GM18520 (cell line): ENCODE results near the gene ROR2.

Experiments
- ATAC-seq: cut with Tn5 transposase; IDR thresholded peaks from one replicate; pipeline ENCODE4 v1.9.1; 2021; ENCODE audit not compliant: unreplicated experiment

Gene ROR2

DNA sequence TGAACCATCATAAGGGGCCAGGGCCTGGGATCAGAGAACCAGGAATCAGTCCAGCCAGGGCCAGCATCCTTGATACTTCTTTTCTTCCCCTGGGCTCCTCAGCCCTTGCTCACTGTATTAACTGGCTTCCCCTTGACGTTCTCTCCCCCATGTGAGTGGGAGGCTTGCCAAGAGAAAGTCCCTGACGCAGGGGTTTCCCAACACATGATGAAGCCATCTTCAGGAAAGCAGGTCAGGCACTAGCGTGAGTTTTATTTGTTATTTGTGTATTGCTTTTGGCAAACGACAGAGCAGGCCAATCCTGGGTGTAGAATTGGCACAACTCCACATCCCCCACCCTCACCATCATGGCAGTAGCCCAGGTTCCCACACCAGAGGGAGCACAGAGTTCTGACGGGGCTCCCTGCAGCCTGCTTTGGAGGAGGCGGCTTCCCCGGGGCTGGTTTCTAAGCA lies 360.9 kb downstream of the ROR2 start:
- ATAC-seq: no peak

DNA sequence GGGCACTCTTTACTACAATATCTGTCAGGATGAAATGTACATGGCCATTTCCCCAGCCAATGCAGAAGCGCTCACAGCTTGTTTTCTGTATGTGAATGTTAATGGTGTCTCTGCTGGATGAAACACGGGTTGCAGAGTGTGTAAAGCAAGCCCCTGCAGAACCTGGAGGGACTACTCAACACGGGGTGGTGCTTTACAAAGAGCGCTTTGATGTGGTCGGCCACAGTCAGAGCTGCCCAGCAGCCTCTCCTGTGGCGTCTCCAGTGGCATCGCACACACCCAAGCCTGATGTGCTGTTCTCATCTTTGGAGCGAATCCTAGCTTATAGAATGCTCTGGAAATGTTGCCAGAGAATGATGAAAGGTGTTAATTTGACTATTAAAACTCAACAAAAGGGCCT lies 363.7 kb downstream of the ROR2 start:
- ATAC-seq: no peak

DNA sequence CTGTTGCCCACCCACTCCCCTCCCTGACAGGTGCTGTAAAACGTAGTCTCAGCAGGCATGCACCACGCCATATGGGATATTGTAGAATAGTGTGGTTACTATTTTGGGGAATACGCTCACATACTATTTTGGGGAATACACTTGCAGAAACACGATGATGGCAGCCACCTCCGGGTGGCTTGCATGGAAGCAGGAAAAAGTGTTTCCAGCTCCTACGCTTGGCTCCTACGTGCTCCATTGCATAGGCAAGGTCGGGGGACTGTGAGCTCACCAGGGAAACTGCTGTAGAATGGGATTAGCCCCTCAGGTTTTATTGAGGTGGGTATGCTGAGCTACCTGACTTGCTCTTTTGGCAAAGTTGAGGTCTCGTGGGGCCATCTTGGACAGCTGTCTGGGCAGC lies 366.1 kb downstream of the ROR2 start:
- no peak for ATAC-seq

DNA sequence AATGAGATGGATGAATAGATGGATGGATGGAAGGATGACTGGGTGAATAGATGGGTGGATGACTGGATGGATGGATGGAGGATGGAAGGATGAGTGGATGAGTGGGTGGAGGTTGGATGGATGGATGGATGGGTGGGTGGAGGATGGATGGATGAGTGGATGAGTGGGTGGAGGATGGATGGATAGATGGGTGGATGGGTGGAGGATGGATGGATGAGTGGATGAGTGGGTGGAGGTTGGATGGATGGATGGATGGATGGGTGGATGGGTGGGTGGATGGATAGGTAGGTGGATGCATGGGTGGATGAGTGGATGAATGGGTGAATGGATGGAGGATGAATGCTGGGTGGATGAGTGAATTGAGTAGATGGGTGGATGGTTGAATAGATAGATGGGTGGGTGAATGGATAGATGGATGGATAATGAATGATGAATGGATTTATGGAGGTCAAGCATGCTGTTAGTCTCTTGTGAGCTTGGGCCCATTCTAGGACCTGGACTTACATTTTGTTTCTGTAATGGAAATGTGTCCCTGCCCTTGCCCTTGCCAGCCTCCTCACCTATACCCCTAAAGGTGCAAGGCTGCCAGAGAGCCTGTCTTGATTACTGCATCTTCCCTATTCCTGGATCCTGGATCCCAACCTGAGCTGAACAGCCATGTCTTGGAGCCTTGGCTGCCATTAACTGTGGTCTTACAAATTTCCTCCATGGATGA lies 366.7 kb downstream of the ROR2 start:
- no peak for ATAC-seq

DNA sequence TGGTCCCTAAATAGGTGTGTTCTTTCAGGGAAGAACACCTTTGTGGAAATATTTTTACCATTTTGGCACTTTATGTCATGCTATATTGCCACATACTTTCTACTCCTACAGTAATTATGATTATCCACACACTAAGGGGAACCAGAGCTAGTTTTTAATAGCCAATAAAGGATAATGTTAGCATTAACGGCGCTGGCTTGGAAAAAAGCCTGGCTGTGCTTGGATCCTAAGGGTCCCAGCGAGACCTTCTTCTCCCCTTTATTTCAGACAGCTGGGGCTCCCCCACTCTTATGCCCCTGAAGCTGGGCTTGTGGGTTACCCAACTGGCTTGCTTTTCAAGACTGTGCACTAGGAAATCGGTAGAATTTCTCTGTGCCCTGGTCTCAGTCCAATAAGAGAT lies 367.8 kb downstream of the ROR2 start:
- ATAC-seq: no peak

DNA sequence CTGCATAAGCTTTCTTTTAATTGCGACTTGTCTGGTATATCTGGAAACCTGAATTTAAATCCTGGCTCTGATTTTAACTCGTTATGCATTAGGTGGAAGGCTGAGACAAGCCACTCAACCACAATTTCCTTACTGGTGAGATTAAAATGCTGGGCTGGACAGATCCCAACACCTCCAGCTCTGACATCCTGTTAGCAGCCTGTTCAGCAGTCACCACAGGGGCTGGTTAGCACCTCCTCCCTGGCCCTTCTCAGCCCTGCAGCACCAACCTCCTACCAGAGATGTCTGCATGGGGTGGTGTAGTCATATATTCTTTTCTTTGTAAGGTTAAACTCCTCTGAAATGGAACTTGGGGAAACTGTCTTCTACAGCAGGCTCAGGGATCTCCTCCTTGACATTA lies 369.9 kb downstream of the ROR2 start:
- ATAC-seq: no peak

DNA sequence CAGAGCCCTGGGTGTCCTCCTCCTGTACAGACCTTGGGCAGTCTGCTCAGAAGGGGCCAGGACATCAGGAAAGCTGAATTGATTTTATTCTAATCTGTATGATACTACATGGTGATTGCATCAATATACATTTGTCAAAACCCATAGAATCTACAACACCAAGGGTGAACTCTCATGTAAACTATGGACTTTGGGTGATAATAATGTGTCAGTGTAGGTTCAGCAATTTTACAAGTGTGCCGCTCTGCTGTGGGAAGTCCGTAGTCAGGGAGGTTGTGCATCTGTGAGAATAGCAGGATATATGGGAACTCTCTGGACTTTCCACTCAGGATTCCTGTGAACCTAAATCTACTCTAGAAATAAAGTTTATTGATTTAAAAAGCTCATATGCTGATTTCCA lies 371.1 kb downstream of the ROR2 start:
- no peak for ATAC-seq

DNA sequence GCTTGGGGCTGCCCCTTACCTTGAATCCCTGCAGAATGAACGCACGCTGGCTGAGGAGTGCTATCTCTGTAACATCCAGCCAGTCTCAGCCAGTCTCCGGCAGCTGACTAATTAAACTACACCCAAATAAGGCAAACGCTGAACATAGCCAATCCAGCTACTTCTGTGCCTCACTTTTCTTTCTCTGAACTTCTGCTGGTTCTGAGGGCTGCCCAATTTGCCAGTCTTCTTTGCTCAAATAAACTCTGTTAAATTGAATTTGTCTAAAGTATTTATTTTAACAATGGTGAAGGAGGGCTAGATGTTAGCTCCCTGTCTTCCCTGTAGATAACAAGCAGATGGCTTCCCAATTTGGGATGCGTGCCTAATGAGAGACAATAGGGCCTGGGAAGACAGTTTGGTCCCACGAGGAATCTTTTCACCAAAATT lies 372.4 kb downstream of the ROR2 start:
- no peak for ATAC-seq

DNA sequence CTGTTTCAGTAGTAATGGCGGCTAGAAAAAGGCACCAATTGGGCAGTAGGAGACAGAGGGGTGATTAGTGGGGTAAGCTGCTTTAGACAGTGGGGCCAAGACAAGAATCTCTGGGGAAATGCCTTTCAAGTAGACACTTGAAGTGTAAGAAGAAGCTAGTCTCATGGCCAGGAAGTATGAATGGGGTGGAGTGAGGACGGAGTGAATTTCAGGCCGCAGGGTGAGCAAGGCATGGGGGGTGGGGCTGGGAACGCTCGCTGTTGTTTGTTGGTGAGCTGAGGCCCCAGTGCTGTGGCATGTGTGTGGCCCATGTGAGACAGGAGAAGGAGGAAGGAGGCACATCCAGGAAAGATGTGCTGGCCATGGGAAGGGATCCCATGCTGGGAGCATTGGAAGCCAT lies 377.2 kb downstream of the ROR2 start:
- no peak for ATAC-seq

DNA sequence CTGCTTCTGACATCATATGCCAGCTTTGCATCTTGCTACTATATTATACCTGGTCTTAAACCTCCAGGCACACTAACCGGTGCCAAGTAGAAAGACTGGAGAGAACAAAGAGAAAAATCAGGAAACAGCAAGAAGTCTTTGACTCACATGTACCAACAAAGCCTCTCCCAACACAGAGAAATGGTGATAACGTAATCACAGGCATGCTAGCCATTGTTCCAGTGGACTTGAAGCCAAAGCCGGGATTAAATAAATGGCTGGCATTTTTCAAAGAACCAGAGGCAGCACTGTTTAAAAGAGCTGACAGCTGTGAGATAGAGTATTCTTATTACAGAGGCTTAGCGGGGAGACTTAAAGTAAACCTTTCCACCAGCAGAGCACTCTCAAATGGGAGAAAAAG lies 378.0 kb downstream of the ROR2 start:
- no peak for ATAC-seq

DNA sequence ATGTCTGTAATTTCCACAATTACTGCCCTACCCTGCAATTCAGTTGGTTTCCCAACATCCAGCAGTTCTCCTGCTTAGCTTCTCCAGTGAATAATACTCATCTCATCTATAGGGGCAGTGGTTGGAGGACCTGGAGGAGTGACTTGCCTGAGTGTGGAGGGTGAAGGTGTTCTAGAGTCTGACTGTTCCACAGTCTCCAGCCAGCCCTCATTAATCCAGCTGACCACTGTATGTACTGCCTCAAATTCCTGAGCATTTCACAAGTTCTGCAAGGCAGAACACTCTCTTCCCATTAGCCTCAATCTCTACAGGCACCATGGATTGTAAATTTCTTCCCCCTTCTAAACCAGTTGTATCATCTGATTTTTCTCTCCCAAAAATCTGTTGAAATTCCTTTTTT lies 379.0 kb downstream of the ROR2 start:
- no peak for ATAC-seq

DNA sequence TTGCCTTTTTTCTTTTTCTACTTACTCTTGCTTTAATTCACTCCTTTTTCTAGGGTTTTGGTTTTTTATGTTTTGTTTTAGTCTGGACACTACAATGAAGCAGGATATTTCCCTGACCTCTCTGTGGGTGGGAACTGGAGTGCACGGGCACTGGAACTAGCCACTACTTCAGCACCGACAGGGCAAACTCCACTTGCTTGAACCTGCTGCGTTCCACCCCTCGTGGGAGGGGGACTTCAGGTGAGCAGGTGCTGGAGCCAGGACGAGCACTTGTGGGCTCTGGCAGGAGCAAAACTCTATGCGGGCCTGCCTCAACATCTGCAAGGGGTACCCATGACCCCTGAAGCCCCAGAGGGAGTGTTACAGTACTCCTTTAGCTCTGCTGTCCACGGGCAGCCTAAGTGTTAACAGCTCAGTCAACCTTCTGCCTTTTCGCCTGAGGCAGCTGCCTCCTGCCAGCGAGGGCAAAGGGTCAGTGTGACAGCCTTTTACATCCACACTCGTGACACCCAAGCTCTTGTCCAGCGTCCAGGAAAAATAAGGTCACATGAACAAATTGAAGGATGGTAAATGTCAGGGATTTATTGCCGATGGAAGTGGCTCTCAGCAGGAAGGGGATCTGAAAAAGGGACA lies 382.3 kb downstream of the ROR2 start:
- no peak for ATAC-seq

DNA sequence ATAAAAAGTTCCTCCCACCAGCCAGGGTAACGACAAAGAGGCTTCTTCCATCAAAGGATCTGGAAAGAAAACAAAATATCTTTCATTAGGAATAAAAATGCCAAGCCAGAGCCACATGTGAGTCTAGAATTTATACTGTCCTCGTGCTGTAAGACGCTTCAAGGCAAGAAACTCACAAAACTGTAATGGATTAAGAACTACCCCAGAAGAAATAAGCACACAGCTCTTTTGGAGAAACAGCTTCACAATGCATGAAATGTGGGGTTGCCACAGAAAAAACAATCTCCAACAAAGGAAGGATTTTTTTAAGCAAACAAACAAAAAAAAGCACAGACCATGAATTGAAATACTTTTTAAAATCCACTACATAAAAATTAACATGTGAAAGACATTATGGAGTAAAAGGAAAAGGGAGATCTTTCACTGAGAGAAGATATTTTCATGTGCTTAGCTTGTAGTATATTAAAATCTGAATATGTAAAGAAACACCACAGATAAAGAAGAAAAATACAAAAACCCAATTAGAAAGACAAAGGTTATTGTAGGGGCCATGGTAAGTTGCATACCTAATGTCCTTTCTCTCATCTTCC lies 385.9 kb downstream of the ROR2 start:
- ATAC-seq: no peak

DNA sequence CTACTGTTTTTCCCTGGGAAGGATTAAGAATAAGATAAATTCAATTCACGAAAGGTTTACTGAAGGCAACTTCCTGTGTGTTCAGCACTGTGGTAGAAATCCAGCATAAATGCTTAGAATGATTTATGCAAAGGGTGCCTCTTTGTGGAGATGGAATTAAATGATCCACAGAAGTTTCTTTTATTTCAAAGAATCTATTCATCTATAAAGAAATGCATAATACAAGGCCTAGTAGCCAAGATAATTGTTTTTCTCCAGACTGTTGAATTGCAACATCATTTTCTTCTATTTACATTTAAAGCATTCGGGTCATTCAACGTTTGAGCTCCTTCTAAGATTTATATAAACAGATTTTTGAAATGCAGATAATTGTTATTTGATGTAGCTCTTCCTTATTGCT lies 387.6 kb downstream of the ROR2 start:
- no peak for ATAC-seq

DNA sequence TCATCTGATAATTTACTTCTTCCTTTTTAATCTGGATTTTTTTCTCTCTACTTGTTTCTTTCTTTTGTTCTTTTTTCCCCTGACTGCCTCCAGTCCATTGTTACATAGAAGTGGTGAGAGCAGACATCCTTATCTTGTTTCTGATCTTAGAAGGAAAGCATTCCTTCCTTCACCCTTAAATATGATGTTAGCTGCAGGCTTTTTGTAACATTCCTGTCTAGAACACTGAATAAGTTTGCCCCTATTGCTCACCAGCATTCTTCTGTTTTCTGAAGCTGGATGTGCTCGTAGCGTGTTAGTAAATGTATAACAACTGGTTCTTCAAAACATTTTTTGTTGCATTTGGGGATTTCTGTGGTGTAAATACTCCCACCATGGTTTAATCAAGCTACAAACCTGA lies 389.7 kb downstream of the ROR2 start:
- no peak for ATAC-seq

DNA sequence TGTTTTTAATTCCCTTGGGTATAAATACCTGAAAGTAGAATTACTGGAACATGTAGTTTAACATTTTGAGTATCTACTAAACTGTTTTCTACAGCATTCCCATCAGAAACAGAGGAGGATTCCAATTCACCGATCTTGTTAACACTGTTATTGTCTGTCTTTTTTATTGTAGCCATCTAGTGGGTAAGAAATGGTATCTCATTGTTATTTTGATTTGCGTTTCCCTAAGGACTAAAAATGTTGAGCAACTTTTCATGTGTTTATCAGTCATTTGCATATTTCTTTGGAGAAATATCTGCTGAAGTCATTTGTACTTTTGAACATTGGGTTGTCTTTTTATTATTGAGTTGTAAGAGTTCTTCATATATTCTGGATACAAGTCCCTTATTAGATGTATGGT lies 391.1 kb downstream of the ROR2 start:
- no peak for ATAC-seq

DNA sequence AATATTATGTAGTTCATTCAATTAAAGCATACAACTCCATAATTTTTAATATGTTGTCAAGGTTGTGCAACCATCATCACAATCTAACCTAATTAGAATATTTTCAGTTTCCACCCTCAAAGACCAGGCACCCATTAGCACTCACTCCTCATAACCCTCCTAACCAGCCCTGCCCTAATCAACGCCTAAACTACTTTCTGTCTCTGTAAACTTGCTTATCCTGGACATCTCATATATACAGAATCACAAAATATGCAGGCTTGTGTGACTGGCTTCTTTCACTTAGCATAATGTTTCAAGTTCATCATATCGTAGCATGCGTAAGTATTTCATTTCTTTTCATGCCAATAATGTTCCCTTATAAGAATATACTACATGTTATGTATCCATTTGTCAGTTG lies 391.6 kb downstream of the ROR2 start:
- no peak for ATAC-seq

DNA sequence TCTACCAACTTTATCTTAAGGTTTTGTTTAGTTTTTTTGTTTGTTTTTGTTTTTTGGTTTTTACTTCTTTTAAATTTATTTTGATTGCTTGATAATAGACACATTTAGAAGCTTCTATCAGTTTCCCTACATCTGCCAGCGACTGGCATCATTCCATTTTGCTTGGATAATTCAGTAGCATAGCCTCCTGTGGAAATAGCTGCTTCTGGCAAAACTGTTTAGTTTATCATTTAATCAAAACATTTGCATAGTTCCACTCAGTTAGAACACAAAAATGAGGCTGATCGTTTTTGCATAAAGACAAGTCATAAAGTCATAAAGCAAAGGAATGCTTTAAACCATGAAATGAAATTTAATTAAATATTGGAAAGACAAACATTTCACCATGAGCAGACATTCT lies 392.7 kb downstream of the ROR2 start:
- ATAC-seq: no peak

DNA sequence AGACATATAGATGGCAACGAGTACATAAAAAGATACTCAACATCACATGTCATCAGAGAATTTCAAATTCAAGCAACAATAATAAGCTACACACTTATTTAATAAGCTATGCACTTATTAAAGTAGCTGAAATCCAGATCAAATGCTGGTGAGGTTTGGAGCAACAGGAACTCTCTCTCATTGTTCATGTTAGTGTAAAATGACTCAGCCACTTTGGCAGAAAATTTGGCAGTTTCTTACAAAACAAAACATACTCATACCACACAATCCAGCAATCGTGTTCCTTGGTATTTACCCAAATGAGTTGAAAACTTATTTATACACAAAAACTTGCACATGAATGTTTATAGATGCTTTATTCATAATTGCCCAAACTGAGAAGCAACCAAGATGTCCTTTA lies 394.9 kb downstream of the ROR2 start:
- no peak for ATAC-seq

DNA sequence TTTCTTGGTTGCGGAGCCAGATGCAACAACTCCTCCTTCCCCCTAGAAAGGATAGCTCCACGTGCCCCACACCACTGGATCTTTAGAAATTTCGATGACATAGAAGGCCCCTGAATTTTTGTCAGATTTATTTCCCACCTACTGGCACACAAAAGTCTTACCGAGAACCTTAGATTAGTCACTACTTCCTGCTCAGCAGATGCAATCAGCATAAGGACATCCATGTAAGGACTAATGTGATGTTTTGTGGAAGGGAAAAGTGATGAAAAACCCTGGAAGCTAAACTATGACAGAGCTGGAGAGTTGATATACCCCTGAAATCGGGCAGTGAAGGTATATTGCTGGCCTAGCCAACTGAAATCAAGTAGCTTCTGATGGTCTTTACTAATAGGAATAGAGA lies 400.9 kb downstream of the ROR2 start:
- ATAC-seq: no peak

DNA sequence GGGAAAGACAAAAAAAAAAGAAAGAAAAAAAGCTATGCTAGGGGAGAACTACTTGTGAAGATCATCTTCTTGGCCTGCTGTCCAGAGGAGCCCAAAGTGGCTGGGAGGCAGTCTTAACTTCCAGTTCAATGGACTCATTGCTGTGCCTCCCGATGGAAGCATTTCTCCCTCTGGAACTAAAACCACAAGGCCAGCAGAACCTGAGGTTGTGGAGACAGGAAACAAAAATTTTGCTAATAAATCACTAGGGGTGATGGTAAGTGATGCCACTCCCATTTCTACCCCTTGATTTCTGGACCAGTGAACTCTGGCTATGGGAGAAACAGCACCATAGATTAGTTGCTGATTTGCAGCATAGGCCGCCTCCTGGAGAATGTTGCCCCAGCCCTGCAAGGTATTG lies 402.9 kb downstream of the ROR2 start:
- no peak for ATAC-seq

DNA sequence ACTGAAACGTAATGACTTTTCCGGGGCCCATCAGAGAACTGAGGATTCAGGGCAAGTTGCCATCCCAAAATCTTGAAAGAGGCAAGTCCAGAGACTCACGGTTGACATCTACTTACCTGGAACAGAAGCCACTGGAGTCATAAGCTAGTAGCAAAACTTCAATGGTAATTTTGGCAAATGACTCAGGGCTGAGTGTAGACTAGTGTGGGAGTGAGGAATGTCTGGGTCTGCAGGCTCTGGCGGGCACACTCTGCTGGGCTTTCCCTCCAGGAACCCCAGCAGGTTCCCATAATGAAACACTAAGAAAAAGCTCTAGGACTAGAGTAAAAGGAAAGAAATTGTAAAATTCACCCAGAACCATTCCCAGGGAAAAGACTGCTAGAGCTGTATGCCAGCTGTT lies 403.5 kb downstream of the ROR2 start:
- no peak for ATAC-seq

DNA sequence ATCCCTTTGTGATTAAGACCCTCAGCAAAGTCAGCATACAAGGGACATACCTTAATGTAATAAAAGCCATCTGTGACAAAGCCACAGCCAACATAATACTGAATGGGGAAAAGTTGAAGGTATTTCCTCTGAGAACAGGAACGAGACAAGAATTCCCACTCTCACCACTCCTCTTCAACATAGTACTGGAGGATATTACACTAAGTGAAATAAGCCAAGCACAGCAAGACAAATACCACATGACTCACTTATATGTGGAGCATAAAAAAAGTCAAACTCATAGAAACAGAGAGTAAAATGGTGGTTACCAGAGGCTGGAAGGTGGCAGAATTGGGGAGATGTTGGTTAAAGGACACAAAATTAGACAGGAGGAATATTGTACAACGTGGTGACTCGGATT lies 408.3 kb downstream of the ROR2 start:
- no peak for ATAC-seq
